Stimulated activated CD4-positive, alpha-beta T cell treated with anti-CD3 and anti-CD28 coated beads, Interleukin-2, amount 100 ng/mL, for 24 hours (primary cell): Measurements from ENCODE around the gene DLGAP1.
"Not testable (repeated sequence)": the region's sequence is repeated elsewhere in the genome, so short reads cannot be mapped to it uniquely, and the experiment has no call there.

Experiments
- DNase-seq, 2 donors: peaks; one replicate each; pipeline ENCODE4 v3.0.0-alpha.2; 2020

Gene DLGAP1

GRCh38 chr18:4455113-4455811, at the start of gene DLGAP1:
Gene DLGAP1 (minus strand): TSS chr18:4455307.
- peak in 1 of 2 donors; percentile 6 for DNase-seq

GRCh38 chr18:4494703-4495284, 39.7 kb upstream of the DLGAP1 start:
- DNase-seq: not testable (repeated sequence)

- DNase-seq: no peak
Observed at GRCh38 chr18:4468511-4468910, 13.4 kb upstream of the DLGAP1 start.

GRCh38 chr18:4454537-4455112, 482 bp downstream of the DLGAP1 start:
- no peak for DNase-seq

DNA sequence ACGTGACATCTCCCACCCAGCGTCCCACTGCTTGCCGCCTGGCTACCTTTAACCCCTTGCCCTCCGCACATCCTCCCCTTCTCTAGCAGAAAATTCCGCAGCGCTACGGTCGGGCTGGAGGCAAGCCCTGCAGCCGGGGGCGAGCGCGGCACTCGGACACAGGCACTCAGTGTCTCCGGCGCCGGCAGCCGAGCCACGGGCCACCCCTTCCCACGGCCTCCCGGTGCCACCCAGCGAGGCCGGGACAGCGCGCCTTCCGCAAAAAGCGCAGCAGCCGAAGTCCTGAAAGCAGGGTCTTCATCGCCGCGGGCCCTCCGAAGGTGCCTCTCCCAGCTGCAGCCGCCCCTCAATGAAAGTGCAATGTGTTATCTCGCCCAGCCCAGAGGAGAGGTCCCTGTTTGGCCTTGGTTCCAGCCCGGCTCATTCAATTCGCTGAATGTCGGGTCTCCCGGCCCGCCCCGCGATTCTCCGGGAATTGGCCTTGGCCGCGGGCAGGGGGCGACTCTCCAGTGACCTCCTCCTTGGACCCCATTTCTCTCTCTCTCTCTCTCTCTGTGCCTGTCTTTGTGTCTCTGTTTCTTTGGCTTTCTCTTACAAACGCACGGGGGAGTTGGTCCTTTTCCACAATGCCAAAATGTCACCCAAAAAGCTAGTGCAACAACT, 1.1 kb downstream of the DLGAP1 start:
- DNase-seq: peak in 1 of 2 donors; percentile 1

- no peak for DNase-seq
Observed at GRCh38 chr18:4453567-4453873, 1.6 kb downstream of the DLGAP1 start.

- DNase-seq: no peak
Observed at GRCh38 chr18:4450065-4450658, 4.9 kb downstream of the DLGAP1 start.

GRCh38 chr18:4445902-4446301, 9.2 kb downstream of the DLGAP1 start:
- no peak for DNase-seq

GRCh38 chr18:4444306-4444705, 10.8 kb downstream of the DLGAP1 start:
- DNase-seq: no peak

- no peak for DNase-seq
Observed at GRCh38 chr18:4441098-4441497, 14.0 kb downstream of the DLGAP1 start.

DNA sequence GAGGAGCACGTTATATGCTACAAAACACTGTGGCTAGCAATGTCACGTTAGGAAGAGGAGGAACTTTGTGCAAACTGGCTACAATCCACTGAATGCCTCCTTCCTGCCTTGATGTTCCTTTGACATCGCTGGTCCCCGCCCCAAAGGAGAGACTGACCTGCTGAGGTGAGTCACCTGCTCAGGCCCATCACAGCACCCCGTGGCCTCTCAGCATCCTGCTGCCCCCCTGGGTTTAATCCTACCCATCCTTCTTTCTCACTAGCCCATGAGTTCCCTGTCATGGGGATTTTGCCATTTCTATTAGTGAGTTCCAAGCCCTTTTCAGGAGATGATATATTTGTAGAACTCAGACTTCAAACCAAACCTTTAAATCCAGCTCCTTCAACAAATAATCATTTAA, 16.2 kb downstream of the DLGAP1 start:
- no peak for DNase-seq

DNA sequence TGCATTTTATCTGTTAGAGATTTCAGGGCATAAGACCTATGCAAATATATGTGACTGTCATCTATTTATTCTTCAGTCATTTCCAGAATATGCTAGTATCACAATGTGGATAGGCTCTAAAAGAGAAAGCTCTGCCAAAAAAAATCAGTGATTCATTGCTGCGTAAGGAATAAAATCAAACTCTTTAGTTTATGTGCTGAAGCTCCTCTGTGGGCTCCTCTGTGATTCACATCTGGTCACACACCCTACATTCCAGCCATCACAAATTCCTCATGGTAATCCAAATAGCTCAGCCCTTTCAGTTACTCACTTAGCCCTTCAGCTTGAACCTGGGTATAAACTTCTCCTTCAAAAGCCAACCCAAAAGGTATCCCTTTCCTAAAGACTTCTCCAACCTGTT, 21.4 kb downstream of the DLGAP1 start:
- DNase-seq: no peak

GRCh38 chr18:4430836-4431235, 24.3 kb downstream of the DLGAP1 start:
- DNase-seq: no peak

DNA sequence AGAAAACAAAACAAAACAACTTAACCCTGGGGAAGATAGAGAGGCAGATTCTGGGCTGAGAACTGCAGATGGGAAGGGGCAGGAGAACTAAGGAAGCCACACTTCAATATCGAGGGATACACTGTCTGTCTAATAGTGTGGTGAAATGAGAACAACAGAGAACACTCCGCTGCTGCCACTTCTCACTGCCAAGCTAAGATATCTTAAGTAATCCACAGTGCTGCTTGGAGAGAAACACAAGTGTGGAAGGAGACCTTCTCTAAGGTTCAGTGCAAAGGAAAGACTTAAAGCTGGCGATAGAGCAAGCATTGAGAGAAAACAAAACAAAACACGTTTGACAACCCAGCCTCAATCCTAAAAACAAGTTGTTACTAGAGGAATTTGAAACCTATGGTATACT, 37.4 kb downstream of the DLGAP1 start:
- no peak for DNase-seq

GRCh38 chr18:4416976-4417375, 38.1 kb downstream of the DLGAP1 start:
- no peak for DNase-seq

DNA sequence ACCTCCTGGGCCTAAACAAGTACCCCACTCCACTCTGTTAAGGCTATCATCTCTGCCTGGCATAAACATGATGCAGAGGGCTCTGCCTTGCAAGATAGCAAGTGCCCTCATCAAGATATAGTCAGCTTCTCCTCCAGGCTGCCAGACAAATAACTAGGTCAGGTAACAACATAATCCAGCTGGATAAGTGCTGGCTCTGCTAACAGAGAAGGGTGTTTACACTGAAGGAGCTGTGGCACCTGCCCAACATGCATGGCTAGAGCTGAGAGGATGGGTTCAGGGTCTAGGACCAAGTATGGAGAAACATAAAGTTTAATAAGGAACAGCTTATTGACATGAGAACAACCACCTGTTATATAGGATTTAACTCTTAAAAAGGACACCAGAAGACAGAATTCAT, 42.8 kb downstream of the DLGAP1 start:
- no peak for DNase-seq

DNA sequence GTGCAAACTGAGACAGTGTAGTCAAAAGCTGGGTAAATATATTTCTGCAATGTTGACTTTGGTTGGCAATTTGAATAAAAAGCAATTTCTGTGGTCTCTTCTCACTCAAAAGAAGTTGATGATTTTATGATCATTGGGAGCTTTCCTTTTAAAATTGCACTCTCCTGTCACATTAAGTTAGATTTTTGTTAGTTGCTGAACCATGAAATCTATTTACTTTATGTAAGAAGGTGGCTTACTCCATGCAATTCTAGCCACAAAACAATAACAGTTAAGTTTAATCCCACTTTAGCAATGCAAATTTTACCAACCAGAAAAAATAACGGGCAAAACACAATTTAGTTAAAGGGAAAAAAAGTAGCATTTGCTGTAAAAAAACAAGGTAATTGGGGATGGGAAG, 48.3 kb downstream of the DLGAP1 start:
- no peak for DNase-seq

DNA sequence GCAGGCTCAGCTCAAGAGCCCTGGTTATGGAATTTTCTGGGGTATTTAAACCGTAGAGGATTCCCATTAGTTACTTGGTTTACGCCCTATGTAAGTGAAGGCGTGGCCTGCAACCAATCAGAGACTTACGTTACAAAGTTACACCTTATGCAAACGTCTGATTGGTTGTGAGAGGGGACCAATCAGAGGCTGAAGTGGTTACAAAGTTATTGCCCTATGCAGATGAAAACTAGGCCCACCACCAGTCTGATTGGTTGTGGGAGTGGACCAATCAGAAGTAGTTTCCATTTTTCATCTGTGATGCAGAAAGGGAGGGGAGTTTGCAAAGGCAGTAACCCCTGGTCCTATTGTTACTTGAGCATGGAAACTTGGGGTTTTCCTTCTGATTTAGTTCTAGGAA, 49.1 kb downstream of the DLGAP1 start:
- no peak for DNase-seq

GRCh38 chr18:4403836-4404235, 51.3 kb downstream of the DLGAP1 start:
- DNase-seq: no peak

- DNase-seq: no peak
Observed at GRCh38 chr18:4400911-4401310, 54.2 kb downstream of the DLGAP1 start.

- DNase-seq: no peak
Observed at GRCh38 chr18:4399929-4400328, 55.2 kb downstream of the DLGAP1 start.

GRCh38 chr18:4394700-4395099, 60.4 kb downstream of the DLGAP1 start:
- DNase-seq: no peak

GRCh38 chr18:4391859-4392258, 63.2 kb downstream of the DLGAP1 start:
- DNase-seq: no peak

GRCh38 chr18:4385876-4386275, 69.2 kb downstream of the DLGAP1 start:
- DNase-seq: no peak
